ENCODE data around the gene PAX6. TPM values are rescaled to one million over a fixed set of nuclear protein-coding genes. Genes with fewer than 3 reads are reported as not detected.

PAX6 gene
- polyA plus RNA-seq, 1 donor (not counting 4 experiments of a cell fraction or from before 2014, with no cell fraction given), result 0.12 TPM

DNA sequence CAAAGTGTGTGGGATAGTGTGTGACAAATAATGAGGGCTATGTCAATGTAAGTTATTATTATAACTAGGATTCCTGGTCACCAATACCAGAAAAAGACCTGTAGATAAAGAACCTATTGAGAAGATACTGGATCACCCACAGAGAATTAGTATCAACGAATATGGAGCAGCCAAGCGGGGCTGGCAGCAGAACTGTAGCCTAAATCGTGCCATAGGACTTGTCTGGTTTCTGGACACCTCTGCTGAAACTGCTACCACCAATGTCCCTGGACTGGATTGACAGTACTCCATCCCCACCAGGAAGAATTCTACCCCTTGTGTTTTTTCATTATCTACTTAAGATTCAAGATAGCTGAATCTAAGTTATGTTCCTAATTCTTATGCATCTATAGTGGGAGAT lies 30.3 kb upstream of the PAX6 start:
- Histone ChIP-seq H3K9ac (ENCODE audit: control insufficient read depth, extremely low read depth, insufficient read depth, low read length) (no peak overlapping the region), H3K9me3 (ENCODE audit: control insufficient read depth, low read depth, low read length) (no peaks in the 10 kb centered on the region), H3K4me2 (ENCODE audit: control insufficient read depth, extremely low read depth, insufficient read depth, low read depth, low read length) (no peak overlapping the region), H3K79me2 (ENCODE audit: control insufficient read depth, insufficient read depth, low read length) (no peaks in the 10 kb centered on the region), H3K27me3 (ENCODE audit: control insufficient read depth, extremely low read depth, insufficient read depth, low read length) (peaks cover 13% of the 10 kb centered on the region), H3K27ac (ENCODE audit: control insufficient read depth, insufficient read depth, low read length) (no peak overlapping the region), H3K36me3 (ENCODE audit: control insufficient read depth in 2 of 2, extremely low read depth in 1 of 2, insufficient read depth in 2 of 2, low read length in 2 of 2) (no peaks in the 10 kb centered on the region), H4K20me1 (ENCODE audit: control insufficient read depth, extremely low read depth, insufficient read depth, low read length) (no peaks in the 10 kb centered on the region), H3K9me1 (ENCODE audit: control insufficient read depth, extremely low read depth, insufficient read depth, low read length) (no peaks in the 10 kb centered on the region), H3K4me3 (ENCODE audit: control insufficient read depth in 2 of 3, extremely low read depth in 1 of 3, insufficient read depth in 2 of 3, low read depth in 1 of 3, low read length in 3 of 3) (no peak overlapping the region), H2AFZ (ENCODE audit: control insufficient read depth, low read length) (no peak overlapping the region), H3K4me1 (ENCODE audit: control insufficient read depth, extremely low read depth, insufficient read depth, low read length) (no peaks in the 10 kb centered on the region)
- dilution Hi-C loops (cut with MboI; ENCODE audit: extremely low pct_ligation_motif_present, low sequenced_read_pairs), result no loop called here
- FAIRE-seq (no peak), DNase-seq (ENCODE audit: low read depth, low spot score) (no peak)
- TF ChIP-seq EZH2 (IDR thresholded peaks at IDR 0.05; ENCODE audit: low read length), result no peak
- TF ChIP-seq, protein P1, sequence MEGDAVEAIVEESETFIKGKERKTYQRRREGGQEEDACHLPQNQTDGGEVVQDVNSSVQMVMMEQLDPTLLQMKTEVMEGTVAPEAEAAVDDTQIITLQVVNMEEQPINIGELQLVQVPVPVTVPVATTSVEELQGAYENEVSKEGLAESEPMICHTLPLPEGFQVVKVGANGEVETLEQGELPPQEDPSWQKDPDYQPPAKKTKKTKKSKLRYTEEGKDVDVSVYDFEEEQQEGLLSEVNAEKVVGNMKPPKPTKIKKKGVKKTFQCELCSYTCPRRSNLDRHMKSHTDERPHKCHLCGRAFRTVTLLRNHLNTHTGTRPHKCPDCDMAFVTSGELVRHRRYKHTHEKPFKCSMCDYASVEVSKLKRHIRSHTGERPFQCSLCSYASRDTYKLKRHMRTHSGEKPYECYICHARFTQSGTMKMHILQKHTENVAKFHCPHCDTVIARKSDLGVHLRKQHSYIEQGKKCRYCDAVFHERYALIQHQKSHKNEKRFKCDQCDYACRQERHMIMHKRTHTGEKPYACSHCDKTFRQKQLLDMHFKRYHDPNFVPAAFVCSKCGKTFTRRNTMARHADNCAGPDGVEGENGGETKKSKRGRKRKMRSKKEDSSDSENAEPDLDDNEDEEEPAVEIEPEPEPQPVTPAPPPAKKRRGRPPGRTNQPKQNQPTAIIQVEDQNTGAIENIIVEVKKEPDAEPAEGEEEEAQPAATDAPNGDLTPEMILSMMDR (optimal IDR thresholded peaks at IDR 0.05 in 1 of 3, IDR thresholded peaks at IDR 0.05 in 1 of 3, conservative IDR thresholded peaks at IDR 0.05 in 1 of 3; ENCODE audit: extremely low read depth in 1 of 3, insufficient read depth in 2 of 3, low read length in 3 of 3), result no peak

GRCh38 chr11:31834237-31834636 lies 23.1 kb upstream of the PAX6 start:
- Histone ChIP-seq H3K9me3 (ENCODE audit: control insufficient read depth, low read depth, low read length) (no peaks in the 10 kb centered on the region), H3K27ac (ENCODE audit: control insufficient read depth, insufficient read depth, low read length) (no peak overlapping the region), H3K4me2 (ENCODE audit: control insufficient read depth, extremely low read depth, insufficient read depth, low read depth, low read length) (no peak overlapping the region), H3K9ac (ENCODE audit: control insufficient read depth, extremely low read depth, insufficient read depth, low read length) (no peak overlapping the region), H3K27me3 (ENCODE audit: control insufficient read depth, extremely low read depth, insufficient read depth, low read length) (peaks cover 28% of the 10 kb centered on the region), H3K9me1 (ENCODE audit: control insufficient read depth, extremely low read depth, insufficient read depth, low read length) (no peaks in the 10 kb centered on the region), H3K4me1 (ENCODE audit: control insufficient read depth, extremely low read depth, insufficient read depth, low read length) (no peaks in the 10 kb centered on the region), H3K36me3 (ENCODE audit: control insufficient read depth in 2 of 2, extremely low read depth in 1 of 2, insufficient read depth in 2 of 2, low read length in 2 of 2) (no peaks in the 10 kb centered on the region), H3K79me2 (ENCODE audit: control insufficient read depth, insufficient read depth, low read length) (no peaks in the 10 kb centered on the region), H3K4me3 (ENCODE audit: control insufficient read depth in 2 of 3, extremely low read depth in 1 of 3, insufficient read depth in 2 of 3, low read depth in 1 of 3, low read length in 3 of 3) (no peak overlapping the region), H4K20me1 (ENCODE audit: control insufficient read depth, extremely low read depth, insufficient read depth, low read length) (no peaks in the 10 kb centered on the region), H2AFZ (ENCODE audit: control insufficient read depth, low read length) (no peak overlapping the region)
- dilution Hi-C loops (cut with MboI; ENCODE audit: extremely low pct_ligation_motif_present, low sequenced_read_pairs), result no loop called here
- no peak for FAIRE-seq
- no peak for TF ChIP-seq EZH2 (IDR thresholded peaks at IDR 0.05; ENCODE audit: low read length)
- TF ChIP-seq, protein P1 (optimal IDR thresholded peaks at IDR 0.05 in 1 of 3, IDR thresholded peaks at IDR 0.05 in 1 of 3, conservative IDR thresholded peaks at IDR 0.05 in 1 of 3; ENCODE audit: extremely low read depth in 1 of 3, insufficient read depth in 2 of 3, low read length in 3 of 3), result no peak
- DNase-seq (ENCODE audit: low read depth, low spot score), result no peak

Measured in keratinocyte (primary cell).